CMK (cell line): ENCODE results near the gene TIMM23.

Experiments
- DNase-seq: peaks from one replicate; pipeline ENCODE4 v3.0.0-alpha.2; 2010; ENCODE audit warnings: low read depth

TIMM23 gene

GRCh38 chr10:46052791-46053375 is 80.6 kb downstream of the TIMM23 start:
- DNase-seq, result no peak
